Measurements from ENCODE around the gene NFYC. TPM values are rescaled to one million over a fixed set of nuclear protein-coding genes. Genes with fewer than 3 reads are reported as not detected.

The NFYC gene
- total and polyA plus RNA-seq, 7 donors = 38.0 to 53.5 (median 41.8) TPM

GRCh38 chr1:40652979-40653378 lies 38.5 kb upstream of the NFYC start:
- H3K27me3 ChIP-seq = peaks cover 0 to 18% (median 8%) of the 10 kb centered on the region in 3 donors
- no peaks in the 10 kb centered on the region for H3K36me3 ChIP-seq
- H3K9me3 ChIP-seq = no peaks in the 10 kb centered on the region
- WGBS, 2 donors = 64 to 91% methylated on average over 4 of the region's 4 CpGs
- no peak for DNase-seq
- H3K4me1 ChIP-seq = peaks cover 0 to 5% (median 0%) of the 10 kb centered on the region in 4 donors
- TF ChIP-seq CTCF (IDR thresholded peaks at IDR 0.05) (no peak), POLR2AphosphoS5 (IDR thresholded peaks at IDR 0.05) (no peak), EP300 (IDR thresholded peaks at IDR 0.05) (no peak), POLR2A (IDR thresholded peaks at IDR 0.05) (no peak)
- no peak overlapping the region for H3K4me3 ChIP-seq
- no peak overlapping the region for H3K27ac ChIP-seq
- intact Hi-C loops (cut with DNase I) = no loop called here

- no peaks in the 10 kb centered on the region for H3K36me3 ChIP-seq
- H3K27me3 ChIP-seq = peaks cover 0 to 18% (median 8%) of the 10 kb centered on the region in 3 donors
- TF ChIP-seq POLR2AphosphoS5 (IDR thresholded peaks at IDR 0.05) = no peak
- no peak for TF ChIP-seq EP300 (IDR thresholded peaks at IDR 0.05)
- TF ChIP-seq POLR2A (IDR thresholded peaks at IDR 0.05) = no peak
- no peak for TF ChIP-seq CTCF (IDR thresholded peaks at IDR 0.05)
- H3K4me1 ChIP-seq = peaks cover 0 to 5% (median 0%) of the 10 kb centered on the region in 4 donors
- H3K27ac ChIP-seq = no peak overlapping the region
- no peak for DNase-seq
- no peak overlapping the region for H3K4me3 ChIP-seq
- intact Hi-C loops (cut with DNase I) = no loop called here
- H3K9me3 ChIP-seq = no peaks in the 10 kb centered on the region
- WGBS, 2 donors = 30 to 67% methylated on average over 30 to 34 of the region's 35 CpGs
Measured at GRCh38 chr1:40653851-40654537, 37.5 kb upstream of the NFYC start.

- Histone ChIP-seq H3K27ac (no peak overlapping the region), H3K36me3 (no peaks in the 10 kb centered on the region), H3K27me3 (peaks cover 0 to 18% (median 8%) of the 10 kb centered on the region in 3 donors), H3K9me3 (no peaks in the 10 kb centered on the region), H3K4me1 (peaks cover 0 to 5% (median 0%) of the 10 kb centered on the region in 4 donors), H3K4me3 (no peak overlapping the region)
- DNase-seq = no peak
- 92% methylated on average over 7 of the region's 7 CpGs for WGBS, 2 donors
- intact Hi-C loops (cut with DNase I) = no loop called here
- TF ChIP-seq EP300 (IDR thresholded peaks at IDR 0.05) (no peak), CTCF (IDR thresholded peaks at IDR 0.05) (no peak), POLR2AphosphoS5 (IDR thresholded peaks at IDR 0.05) (no peak), POLR2A (IDR thresholded peaks at IDR 0.05) (no peak)
Measured at GRCh38 chr1:40657046-40657445, 34.5 kb upstream of the NFYC start.

GRCh38 chr1:40658751-40659648 lies 32.5 kb upstream of the NFYC start:
- H3K27me3 ChIP-seq = peaks cover 0 to 15% (median 5%) of the 10 kb centered on the region in 3 donors
- TF ChIP-seq CTCF (IDR thresholded peaks at IDR 0.05) = no peak
- no peak for TF ChIP-seq EP300 (IDR thresholded peaks at IDR 0.05)
- TF ChIP-seq POLR2AphosphoS5 (IDR thresholded peaks at IDR 0.05) = no peak
- no peak for TF ChIP-seq POLR2A (IDR thresholded peaks at IDR 0.05)
- peaks cover 0 to 4% (median 1%) of the 10 kb centered on the region in 4 donors for H3K4me1 ChIP-seq
- no peak overlapping the region for H3K27ac ChIP-seq
- 82 to 87% methylated on average over 16 of the region's 16 CpGs for WGBS, 2 donors
- intact Hi-C loops (cut with DNase I) = no loop called here
- no peak overlapping the region for H3K4me3 ChIP-seq
- H3K36me3 ChIP-seq = no peaks in the 10 kb centered on the region
- DNase-seq = no peak
- H3K9me3 ChIP-seq = no peaks in the 10 kb centered on the region

Measured in sigmoid colon (tissue), 7 donors.